Fibroblast of skin of abdomen (primary cell): ENCODE measurements around the gene ZNF225. TPM values are rescaled to one million over a fixed set of nuclear protein-coding genes. Genes with fewer than 3 reads are reported as not detected.
"Not testable (repeated sequence)": the region's sequence is repeated elsewhere in the genome, so short reads cannot be mapped to it uniquely, and the experiment has no call there.

Experiments used
- DNase-seq: peaks from one replicate; pipeline ENCODE4 v3.0.0-alpha.2; 2013
- polyA plus RNA-seq, 2 experiments: library from polyadenylated mRNA; unstranded; fragments of 120-200 nt; gene quantifications; one replicate each; pipeline ENCODE4 v1.2.1, GENCODE V29; 2013; ENCODE audit not compliant: insufficient read length in 2 of 2

ZNF225 gene
- polyA plus RNA-seq (2013, experiment 1 of 2; ENCODE audit: insufficient read length), result 2.5 TPM
- polyA plus RNA-seq (2013, experiment 2 of 2; ENCODE audit: insufficient read length), result 2.5 TPM

DNA sequence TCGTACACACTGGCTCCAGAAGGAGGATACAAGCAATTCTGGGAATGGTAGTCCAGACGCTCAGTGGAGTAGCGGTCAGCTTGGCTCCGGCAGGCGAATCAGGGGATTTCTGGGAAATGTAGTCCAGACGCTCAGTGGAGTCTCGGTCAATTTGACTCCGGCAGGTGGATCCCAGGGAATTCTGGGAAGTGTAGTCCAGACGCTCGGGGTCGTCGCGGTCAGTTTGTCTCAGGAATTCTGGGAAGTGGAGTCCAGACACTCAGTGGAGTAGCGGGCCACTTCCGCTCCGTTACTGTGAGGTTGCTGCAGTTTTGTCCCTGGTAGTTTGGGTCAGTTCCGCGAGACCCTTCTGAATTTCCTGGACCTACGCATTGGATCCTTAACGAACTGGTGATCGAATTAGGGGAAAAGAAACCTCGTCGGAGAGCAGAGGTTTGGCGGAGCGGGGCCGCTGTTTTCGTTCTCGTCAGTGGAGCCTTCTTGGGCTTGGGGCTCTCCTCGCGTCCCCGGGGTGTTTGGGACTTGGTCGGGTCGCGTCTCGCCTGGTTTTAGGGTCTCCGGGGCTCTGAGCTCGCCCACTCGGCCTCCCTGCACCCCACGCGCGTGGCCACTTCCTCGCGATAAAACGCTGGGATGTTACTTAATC lies at the start of gene ZNF225:
Gene ZNF225 (plus strand): TSS at position 262 of the 646 bp plus-strand sequence. CDS start 2,429 bp downstream, outside the sequence.
- DNase-seq, result peak; percentile 99

DNA sequence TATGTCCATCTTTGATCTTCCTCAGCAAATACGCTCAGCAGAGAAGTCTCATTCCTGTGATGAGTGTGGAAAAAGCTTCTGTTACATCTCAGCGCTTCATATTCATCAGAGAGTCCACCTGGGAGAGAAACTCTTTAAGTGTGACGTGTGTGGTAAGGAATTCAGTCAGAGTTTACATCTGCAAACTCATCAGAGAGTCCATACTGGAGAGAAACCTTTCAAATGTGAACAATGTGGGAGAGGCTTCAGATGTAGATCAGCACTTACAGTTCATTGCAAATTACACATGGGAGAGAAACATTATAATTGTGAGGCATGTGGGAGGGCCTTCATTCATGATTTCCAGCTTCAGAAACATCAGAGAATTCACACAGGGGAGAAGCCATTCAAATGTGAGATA lies 46.9 kb upstream of the ZNF225 start:
- no peak for DNase-seq

DNA sequence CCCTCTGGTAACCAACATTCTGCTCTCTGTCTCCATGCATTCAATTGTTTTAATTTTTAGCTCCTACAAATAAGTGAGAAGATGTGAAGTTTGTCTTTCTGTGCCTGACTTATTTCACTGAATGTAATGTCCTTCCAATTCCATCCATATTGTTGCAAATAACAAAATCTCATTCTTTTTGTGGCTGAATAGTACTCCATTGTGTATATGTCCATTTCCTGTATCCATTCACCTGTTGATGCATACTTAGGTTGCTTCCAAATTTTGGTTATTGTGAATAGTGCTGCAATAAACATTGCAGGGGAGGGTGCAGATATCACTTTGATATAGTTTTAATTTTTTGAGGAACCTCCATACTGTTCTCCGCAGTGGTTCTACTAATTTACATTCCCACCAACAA lies 43.8 kb upstream of the ZNF225 start:
- DNase-seq, result no peak

DNA sequence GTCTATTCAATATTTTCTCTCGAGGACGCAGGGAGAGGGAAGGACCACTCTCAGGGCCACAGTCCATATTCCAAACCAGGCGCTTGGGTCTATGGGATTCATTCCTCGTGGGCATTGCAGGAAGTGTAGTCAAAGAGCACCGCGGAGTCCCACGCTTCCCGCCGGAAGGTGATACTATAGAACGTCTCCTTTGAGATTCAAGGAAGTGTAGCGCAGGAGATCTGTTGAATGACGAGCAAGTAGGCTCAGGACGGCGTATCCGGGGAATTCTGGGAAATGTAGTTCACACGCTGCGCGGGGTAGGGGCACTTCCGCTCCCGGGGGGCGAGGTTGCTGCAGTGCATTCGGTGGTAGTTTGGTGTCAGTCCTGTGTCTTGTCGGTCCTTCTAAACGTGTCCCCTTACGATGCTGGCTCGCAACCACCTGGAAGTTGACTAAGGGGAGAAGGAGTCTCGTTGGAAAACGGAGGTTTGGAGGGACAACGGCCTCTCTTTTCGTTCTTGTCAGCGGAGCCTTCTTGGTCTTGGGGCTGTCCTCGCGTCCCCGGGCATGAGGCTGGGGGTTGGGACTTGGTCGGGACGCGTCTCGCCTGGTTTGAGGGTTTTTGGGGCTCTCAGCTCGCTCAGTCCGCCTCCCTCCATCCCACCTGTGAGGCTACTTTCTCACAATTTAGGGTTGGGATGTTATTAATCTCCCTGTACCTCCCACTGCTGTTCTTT lies 41.2 kb upstream of the ZNF225 start, which contains the start of gene ZNF284:
Gene ZNF284 (plus strand): TSS at position 336 of the 719 bp plus-strand sequence. CDS start 4,231 bp downstream, outside the sequence.
- DNase-seq, result peak; percentile 93

DNA sequence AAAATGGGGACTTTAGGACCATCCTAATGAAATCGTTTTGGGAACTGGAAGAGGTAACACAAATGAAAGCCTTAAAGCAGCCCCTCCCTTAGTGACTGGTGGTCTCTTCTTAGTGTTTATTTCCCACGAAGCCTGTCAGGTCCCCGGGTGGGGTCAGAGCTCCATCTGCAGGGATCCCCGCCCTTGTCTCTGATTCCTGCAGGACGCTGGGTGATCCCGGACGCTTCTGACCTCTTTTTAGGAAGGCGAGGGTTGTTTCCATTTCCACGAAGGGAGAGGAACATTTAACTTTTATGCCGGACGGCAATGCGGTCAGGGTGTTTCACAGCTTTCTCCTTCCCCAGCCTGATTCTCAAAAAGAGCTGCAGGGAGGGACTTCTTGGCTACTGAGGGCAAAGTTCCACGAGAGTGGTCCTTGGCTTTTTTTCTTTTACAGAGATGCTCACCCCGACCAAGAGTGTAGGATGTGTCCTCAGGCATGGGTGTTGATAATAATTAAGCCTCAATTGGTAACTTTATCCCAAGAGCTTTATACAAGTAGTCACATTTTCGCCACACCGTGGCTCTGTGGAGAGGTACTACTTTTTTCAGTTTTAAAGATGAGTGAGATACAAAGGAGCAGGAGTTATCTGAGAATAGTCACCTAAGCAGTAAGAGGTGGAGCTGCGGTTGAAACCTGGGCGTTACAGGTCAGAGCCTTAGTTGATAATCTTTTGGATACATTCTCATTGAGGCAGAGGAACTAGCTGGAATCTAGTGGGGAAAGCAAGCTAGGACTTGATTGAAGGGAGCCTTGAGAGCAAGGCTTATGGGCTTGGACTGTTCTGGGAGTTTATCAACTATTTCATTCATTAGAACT lies 40.4 kb upstream of the ZNF225 start:
- peak; percentile 1 for DNase-seq

DNA sequence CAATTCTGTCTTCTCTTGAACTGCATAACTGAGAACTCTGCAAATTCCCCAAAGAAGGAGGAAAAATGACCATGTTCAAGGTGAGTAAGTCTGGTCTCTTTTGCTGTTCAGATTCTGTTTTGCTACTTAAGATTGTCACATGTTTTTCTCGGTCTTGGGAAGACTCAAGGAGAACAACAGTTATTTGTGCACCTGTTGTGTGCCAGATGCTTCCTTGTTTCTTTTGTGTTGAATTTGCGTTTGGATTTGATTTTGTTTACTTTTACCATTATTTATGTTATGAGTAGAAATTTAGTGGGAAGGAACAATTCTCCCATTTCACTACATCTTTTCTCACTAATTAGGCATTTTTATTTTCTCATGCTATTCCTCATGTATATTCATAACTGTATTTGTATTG lies 36.9 kb upstream of the ZNF225 start:
- DNase-seq, result no peak

DNA sequence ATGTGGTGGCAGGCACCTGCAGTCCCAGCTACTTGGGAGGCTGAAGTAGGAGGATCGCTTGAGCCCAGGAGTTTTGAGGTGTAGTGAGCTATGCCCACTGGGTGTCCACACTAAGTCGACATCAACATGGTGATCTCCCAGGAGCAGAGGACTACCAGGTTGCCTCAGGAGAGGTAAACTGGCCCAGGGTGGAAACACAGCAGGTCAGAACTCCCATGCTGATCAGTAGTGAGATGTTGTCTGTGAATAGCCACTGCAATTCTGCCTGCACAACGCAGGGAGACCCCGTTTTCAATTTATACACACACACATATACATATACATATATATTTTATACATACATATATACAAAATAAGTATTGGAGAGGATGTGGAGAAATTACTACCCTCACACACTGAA lies 21.1 kb upstream of the ZNF225 start:
- no peak for DNase-seq

DNA sequence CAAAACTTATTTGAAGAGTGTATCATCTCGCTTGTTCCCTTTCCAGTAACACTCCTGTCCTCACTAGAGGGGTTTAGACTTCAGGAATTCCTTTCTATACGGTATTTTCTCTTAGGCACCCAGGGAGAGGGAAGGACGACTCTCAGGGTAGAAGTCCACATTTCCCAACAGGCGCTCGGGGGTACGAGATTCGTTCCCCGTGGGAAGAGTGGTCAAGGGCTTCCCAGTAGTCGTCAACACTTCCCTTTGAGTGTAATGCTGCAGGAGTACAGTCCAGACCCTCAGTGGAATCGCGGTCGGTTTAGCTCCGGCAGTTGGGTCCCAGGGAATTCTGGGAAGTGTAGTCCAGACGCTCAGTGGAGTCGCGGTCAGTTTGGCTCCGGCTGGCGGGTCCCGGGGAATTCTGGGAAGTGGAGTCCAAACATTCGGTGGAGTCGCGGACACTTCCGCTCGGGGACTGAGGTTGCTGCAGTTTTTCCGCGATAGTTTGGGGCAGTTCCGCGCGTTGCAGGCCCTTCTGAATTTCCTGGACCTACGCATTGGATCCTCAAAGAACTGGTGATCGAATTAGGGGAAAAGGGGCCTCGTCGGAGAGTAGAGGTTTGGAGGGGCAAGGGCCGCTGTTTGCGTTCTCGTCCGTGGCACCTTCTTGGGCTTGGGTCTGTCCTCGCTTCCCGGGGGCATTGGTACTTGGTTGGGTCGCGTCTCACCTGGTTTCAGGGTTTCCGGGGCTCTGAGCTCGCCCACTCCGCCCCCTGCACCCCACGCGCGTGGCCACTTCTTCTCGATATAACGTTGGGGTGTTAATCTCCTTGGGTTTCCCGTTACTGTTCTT lies 19.1 kb upstream of the ZNF225 start, which contains the start of gene ZNF224:
Gene ZNF224 (plus strand): TSS at position 431 of the 835 bp plus-strand sequence. CDS start 3,513 bp downstream, outside the sequence.
- peak; percentile 92 for DNase-seq

DNA sequence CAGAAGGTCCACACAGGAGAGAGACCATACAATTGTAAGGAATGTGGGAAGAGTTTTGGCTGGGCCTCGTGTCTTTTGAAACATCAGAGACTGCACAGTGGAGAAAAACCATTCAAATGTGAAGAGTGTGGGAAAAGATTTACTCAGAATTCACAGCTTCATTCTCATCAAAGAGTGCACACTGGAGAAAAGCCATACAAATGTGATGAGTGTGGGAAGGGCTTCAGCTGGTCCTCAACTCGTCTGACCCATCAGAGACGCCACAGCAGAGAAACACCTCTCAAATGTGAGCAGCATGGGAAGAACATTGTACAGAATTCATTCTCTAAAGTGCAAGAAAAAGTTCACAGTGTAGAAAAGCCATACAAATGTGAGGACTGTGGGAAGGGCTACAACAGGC lies 5.4 kb upstream of the ZNF225 start:
- DNase-seq, result no peak

DNA sequence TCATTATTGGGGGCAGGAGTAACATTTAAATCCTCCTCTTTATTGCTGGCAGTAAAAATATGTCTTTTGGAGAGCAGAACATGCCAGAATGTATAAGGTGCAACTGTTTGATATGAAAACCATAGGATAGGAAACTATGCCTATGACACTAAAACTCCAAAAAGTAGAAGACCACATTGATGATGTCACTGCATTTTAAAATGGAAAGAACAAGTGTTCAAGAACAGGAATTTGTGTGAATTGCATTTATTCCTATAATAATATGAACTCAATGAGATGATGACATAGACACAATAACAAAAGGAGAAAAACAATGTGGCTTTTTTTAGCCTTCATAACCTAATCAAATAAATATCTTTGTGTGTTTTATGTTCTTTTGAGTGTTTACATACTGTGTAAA lies 3.7 kb upstream of the ZNF225 start:
- DNase-seq, result no peak

DNA sequence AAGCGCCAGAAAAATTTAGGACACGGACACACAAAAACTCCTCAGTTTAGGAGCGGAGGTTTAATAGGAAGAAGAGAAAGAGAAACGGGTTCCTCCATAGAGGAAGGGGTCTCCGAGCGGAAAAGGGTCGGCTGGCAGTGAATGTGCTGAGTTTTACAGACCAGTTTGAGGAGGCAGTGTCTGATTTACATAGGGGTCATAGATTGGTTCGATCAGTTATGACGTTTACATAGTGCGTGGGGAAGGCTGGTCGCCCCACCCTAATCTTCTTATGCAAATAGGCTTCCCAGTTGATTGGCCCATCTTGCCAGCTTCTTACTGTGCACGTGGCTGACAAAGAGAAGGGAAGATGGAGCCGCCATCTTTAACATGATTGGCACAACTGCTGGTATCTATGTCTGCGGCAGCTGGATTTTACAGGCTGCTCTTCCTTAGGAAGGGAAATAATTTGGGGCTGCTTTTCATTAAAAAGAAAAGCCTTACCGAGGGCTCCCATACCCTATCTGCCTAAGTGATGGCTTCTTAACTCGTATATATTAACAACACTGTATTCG lies 1.2 kb upstream of the ZNF225 start:
- peak; percentile 81 for DNase-seq

DNA sequence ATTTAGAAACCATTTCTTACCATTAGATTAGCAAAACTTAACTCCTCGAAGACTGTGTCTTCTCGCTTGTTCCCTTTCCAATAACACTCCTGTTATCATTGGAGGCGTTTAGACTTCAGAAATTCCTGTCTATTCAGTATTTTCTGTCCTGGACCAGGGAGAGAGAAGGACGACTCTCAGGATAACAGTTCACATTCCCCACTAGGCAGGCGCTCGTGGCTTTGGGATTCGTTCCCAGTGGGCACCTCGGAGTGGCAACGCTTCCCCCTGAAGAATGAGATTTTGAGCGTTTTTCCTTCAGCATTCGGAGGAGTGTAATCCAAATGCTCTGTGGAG lies 429 bp upstream of the ZNF225 start:
- no peak for DNase-seq

DNA sequence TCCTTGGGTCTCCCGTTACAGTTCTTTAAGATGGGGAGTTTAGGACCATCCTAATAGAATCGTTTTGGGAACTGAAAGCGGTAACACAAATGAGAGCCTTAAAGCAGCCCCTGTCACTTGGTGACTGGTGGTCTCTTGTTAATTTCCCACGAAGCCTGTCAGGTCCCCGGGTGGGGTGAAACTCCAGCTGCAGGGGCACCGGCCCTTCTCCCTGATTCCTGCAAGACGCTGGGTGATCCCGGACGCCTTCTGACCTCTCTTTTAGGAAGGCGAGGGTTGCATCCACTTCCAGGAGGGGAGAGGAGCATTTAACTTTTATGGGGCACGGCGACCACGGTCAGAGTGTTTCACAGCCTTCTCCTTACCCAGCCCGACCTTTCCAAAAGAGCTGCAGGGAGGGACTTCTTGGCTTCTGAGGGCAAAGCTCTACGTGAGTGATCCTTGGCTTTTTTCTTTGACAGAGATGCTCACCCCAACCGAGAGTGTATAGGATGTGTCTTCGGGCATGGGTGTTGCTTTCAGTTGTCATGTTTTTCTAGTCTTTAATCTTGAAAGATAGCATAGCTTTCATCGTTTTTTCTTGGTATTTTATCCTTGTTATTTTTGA lies 688 bp downstream of the ZNF225 start:
- DNase-seq, result no peak

DNA sequence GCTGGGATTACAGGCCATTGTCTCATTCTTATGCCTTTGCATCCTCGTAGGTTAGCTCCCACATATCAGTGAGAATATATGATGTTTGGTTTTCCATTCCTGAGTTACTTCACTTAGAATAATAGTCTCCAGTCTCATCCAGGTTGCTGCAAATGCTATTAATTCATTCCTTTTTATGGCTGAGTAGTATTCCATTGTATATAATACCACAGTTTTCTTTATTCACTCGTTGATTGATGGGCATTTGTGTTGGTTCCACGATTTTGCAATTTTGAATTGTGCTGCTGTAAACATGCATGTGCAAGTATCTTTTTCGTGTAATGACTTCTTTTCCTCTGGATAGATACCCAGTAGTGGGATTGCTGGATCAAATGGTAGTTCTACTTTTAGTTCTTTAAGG lies 8.0 kb downstream of the ZNF225 start:
- not testable (repeated sequence) for DNase-seq

DNA sequence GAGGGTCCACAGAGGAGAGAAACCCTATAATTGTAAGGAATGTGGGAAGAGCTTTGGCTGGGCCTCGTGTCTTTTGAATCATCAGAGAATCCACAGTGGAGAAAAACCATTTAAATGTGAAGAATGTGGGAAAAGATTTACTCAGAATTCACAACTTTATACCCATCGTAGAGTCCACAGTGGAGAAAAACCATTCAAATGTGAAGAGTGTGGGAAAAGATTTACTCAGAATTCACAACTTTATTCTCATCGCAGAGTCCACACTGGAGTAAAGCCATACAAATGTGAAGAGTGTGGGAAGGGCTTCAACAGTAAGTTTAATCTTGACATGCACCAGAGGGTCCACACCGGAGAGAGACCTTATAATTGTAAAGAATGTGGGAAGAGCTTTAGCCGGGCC lies 18.8 kb downstream of the ZNF225 start:
- DNase-seq, result no peak

DNA sequence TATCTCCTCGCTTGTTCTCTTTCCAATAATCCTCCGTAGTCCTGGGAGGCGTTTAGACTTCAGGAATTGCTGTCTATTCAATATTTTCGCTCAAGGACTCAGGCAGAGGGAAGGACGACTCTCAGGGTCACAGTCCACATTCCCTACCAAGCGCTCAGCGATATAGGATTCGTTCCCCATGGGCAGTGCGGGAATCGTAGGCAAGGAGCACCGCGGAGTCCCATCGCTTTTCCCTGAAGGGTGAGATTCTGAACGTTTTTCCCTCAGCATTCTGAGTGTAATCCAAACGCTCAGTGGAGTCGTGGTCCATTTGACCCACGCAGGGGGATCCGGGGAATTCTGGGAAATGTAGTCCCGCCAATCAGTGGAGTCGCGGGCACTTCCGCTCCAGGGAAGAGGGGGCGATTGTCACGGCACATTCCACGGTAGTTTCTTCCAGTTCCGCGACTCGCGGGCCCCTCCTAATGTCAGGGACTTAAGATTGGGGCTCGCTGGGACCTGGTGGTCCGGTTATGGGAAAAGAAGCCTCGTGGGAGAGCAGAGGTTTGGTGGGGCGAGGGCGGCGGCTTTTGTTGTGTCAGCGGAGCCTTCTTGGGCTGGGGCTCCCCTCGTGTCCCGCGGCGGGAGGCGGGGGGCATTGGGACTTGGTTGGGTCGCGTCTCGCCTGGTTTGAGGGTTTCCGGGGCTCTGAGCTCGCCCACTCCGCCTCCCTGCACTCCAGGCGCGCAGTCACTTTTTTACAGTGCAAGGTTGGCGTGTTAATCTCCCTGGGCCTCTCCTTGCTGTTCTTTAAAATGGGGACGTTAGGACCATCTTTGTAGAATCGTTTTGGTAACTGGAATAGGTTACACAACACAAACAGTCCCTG lies 28.2 kb downstream of the ZNF225 start, which contains the start of gene ZNF234:
Gene ZNF234 (plus strand): TSS at position 364 of the 868 bp plus-strand sequence. CDS start 3,079 bp downstream, outside the sequence.
- DNase-seq, result peak; percentile 84

DNA sequence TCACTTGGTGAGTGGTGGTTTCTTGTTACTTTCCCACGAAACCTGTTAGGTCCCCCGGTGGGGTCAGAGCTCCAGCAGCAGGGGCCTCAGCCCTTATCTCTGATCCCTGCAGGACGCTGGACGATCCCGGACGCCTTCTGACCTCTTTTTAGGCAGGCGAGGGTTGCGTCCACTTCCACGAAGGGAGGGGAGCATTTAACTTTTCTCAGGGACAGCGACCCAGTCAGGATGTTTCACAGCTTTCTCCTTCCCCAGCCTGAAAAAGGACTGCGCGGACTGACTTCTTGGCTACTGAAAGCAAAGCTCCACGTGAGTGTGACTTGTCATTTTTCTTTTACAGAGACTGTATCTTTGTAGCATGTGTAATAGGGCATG lies 28.8 kb downstream of the ZNF225 start:
- DNase-seq, result peak; percentile 18

DNA sequence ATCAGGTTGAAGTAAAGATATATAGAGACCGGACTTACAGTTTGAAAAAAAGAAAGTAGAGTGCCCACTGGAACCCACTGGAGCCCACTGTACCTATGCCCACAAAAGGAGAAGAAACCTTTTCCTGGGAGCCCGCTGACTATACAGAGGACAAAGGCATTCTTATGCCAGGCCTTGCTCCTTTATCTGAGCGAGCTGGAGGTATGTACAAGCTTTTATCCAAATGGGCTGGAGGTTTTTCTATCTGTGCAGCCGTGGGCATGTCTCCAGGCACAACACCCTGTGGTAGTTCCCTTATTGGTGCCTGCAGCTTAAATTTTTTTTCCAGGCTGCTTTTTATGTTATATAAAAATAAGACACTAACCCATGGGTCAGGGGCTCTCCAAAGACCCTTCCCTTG lies 36.6 kb downstream of the ZNF225 start:
- DNase-seq, result no peak

DNA sequence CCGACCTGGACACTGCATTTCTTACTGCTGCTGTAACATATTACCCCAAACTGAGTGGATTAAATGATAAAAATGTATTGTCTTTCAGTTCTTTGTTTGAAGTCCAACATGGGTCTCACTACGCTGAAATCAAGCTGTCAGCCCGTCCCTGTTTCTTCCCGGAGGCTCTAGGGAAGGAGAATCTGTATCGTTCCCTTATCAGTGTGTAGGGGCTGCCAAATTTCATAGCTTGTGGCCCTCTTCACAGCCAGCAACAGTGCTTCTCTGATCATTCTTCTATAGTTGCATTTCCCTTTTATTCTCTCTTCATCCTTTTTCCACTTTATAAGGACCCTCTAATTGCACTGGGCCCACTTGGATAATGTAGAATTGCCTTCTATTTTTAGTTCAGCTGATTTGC lies 38.3 kb downstream of the ZNF225 start:
- DNase-seq, result no peak

DNA sequence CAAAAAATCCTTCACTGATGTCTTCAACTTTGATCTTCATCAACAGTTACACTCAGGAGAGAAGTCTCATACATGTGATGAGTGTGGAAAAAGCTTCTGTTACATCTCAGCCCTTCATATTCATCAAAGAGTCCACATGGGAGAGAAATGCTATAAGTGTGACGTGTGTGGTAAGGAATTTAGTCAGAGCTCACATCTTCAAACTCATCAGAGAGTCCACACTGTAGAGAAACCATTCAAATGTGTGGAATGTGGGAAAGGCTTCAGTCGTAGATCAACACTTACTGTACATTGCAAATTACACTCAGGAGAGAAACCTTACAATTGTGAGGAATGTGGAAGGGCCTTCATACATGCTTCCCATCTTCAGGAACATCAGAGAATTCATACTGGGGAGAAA lies 43.3 kb downstream of the ZNF225 start:
- DNase-seq, result no peak
